HepG2 (cell line): ENCODE results near the gene SDHD. TPM values are rescaled to one million over a fixed set of nuclear protein-coding genes. Genes with fewer than 3 reads are reported as not detected.

Experiments used
- CBFB ChIP-seq: sonication (generic); formaldehyde crosslinking; IDR thresholded peaks from 2 replicates; pipeline ENCODE4 v1.4.0; 2020; ENCODE audit warnings: missing genetic modification reagents
- ELF4 ChIP-seq: sonication (generic); formaldehyde crosslinking; IDR thresholded peaks from 2 replicates; pipeline ENCODE4 v1.5.0; 2020; ENCODE audit warnings: missing genetic modification reagents, mild to moderate bottlenecking, moderate library complexity, borderline replicate concordance
- FOSL2 ChIP-seq: sonication (generic); formaldehyde crosslinking; IDR thresholded peaks from 2 replicates; pipeline ENCODE4 v1.4.0; 2020; ENCODE audit warnings: missing genetic modification reagents
- FOXA1 ChIP-seq, 2 experiments: fragments of 450-650 bp in 1 of 2; sonication (generic) in 1 of 2; formaldehyde crosslinking in 1 of 2; IDR thresholded peaks; 2 replicates each; pipeline versions ENCODE4 v1.4.0 to v1.6.1; 2016 to 2020; ENCODE audit warnings: missing genetic modification reagents in 1 of 2
- HMG20A ChIP-seq: IDR thresholded peaks from 2 replicates; pipeline ENCODE4 v1.6.1; 2016; ENCODE audit warnings: borderline replicate concordance
- KLF13 ChIP-seq: sonication (generic); formaldehyde crosslinking; IDR thresholded peaks from 2 replicates; pipeline ENCODE4 v1.4.0; 2020; ENCODE audit warnings: mild to moderate bottlenecking, missing genetic modification reagents
- MAFG ChIP-seq: sonication (generic); formaldehyde crosslinking; IDR thresholded peaks from 2 replicates; pipeline ENCODE4 v1.5.1; 2020; ENCODE audit warnings: mild to moderate bottlenecking, missing genetic modification reagents
- NFKB2 ChIP-seq: sonication (generic); formaldehyde crosslinking; IDR thresholded peaks from 2 replicates; pipeline ENCODE4 v1.4.0; 2020; ENCODE audit warnings: missing genetic modification reagents, borderline replicate concordance
- ONECUT2 ChIP-seq: sonication (generic); formaldehyde crosslinking; IDR thresholded peaks from 2 replicates; pipeline ENCODE4 v1.4.0; 2020; ENCODE audit warnings: missing genetic modification reagents
- RBFOX2 ChIP-seq: fragments of 200-400 bp; formaldehyde crosslinking; IDR thresholded peaks from 2 replicates; pipeline ENCODE4 v1.6.1; 2017; ENCODE audit warnings: low read depth, mild to moderate bottlenecking, low read length
- SAP130 ChIP-seq: IDR thresholded peaks from 2 replicates; pipeline ENCODE4 v1.6.1; 2016; ENCODE audit warnings: low read depth
- SP4 ChIP-seq: sonication (generic); formaldehyde crosslinking; IDR thresholded peaks from 2 replicates; pipeline ENCODE4 v1.8.1; 2023; ENCODE audit warnings: mild to moderate bottlenecking, missing genetic modification reagents
- SRSF1 ChIP-seq: fragments of 200-400 bp; formaldehyde crosslinking; optimal IDR thresholded peaks from 2 replicates; pipeline ENCODE3; 2017; ENCODE audit warnings: mild to moderate bottlenecking, low read depth, low read length, moderate library complexity
- TOPORS ChIP-seq: sonication (generic); formaldehyde crosslinking; IDR thresholded peaks from 2 replicates; pipeline ENCODE4 v1.8.0; 2023; ENCODE audit warnings: mild to moderate bottlenecking, missing genetic modification reagents
- ZBTB7B ChIP-seq: sonication (generic); formaldehyde crosslinking; IDR thresholded peaks from 2 replicates; pipeline ENCODE4 v1.4.0; 2020; ENCODE audit warnings: missing genetic modification reagents
- ZFP82 ChIP-seq: sonication (generic); formaldehyde crosslinking; IDR thresholded peaks from 2 replicates; pipeline ENCODE4 v1.5.1; 2020; ENCODE audit warnings: mild to moderate bottlenecking, missing genetic modification reagents, borderline replicate concordance
- ZFY ChIP-seq: sonication (generic); formaldehyde crosslinking; IDR thresholded peaks from 2 replicates; pipeline ENCODE4 v1.4.0; 2020; ENCODE audit warnings: missing genetic modification reagents
- ZNF256 ChIP-seq: sonication (generic); formaldehyde crosslinking; conservative IDR thresholded peaks from 2 replicates; pipeline ENCODE4 v1.4.0; 2020; ENCODE audit warnings: missing genetic modification reagents
- ZNF292 ChIP-seq: sonication (generic); formaldehyde crosslinking; IDR thresholded peaks from 2 replicates; pipeline ENCODE4 v1.8.1; 2022; ENCODE audit warnings: mild to moderate bottlenecking, low read depth, missing genetic modification reagents, borderline replicate concordance
- ZNF343 ChIP-seq: sonication (generic); formaldehyde crosslinking; IDR thresholded peaks from 2 replicates; pipeline ENCODE4 v1.4.0; 2020; ENCODE audit warnings: mild to moderate bottlenecking, missing genetic modification reagents
- ZNF367 ChIP-seq: sonication (generic); formaldehyde crosslinking; IDR thresholded peaks from 2 replicates; pipeline ENCODE4 v1.4.0; 2020; ENCODE audit warnings: missing genetic modification reagents, borderline replicate concordance
- ZNF605 ChIP-seq: sonication (generic); formaldehyde crosslinking; IDR thresholded peaks from 2 replicates; pipeline ENCODE4 v1.8.0; 2022; ENCODE audit warnings: mild to moderate bottlenecking, missing genetic modification reagents
- ZNF652 ChIP-seq: IDR thresholded peaks from 2 replicates; pipeline ENCODE4 v1.6.1; 2016; ENCODE audit warnings: low read depth, borderline replicate concordance
- ZZZ3 ChIP-seq: sonication (generic); formaldehyde crosslinking; IDR thresholded peaks from 2 replicates; pipeline ENCODE4 v1.4.0; 2020; ENCODE audit warnings: missing genetic modification reagents, mild to moderate bottlenecking, borderline replicate concordance
- polyA plus RNA-seq, 8 experiments: library from polyadenylated mRNA; depleted of rRNA in 3 of 8; stranded (reverse) in 7 of 8; unstranded in 1 of 8; fragments of >200 nt; fragmentation: Illumina TruSeq in 4 of 8; extraction: Trizol in 4 of 8; gene quantifications; 2 replicates each; pipeline versions ENCODE4 v1.2.1 to v1.2.3, GENCODE V29; 2011 to 2016; ENCODE audit warnings: low read depth in 4 of 8, missing spikeins in 1 of 8, mixed read lengths in 1 of 8; ENCODE audit not compliant: insufficient read depth in 1 of 8
- total RNA-seq, 5 experiments: library from RNA; depleted of rRNA; stranded (reverse); fragments of >200 nt; fragmentation: Illumina TruSeq; extraction: Trizol; gene quantifications; 2 replicates each; pipeline ENCODE4 v1.2.3, GENCODE V29; 2016; ENCODE audit warnings: low read depth in 1 of 5
- TF ChIP-seq, protein P1 (sequence below): sonication (generic); formaldehyde crosslinking; IDR thresholded peaks from 2 replicates; pipeline ENCODE4 v1.8.0; 2022; ENCODE audit warnings: missing genetic modification reagents, mild to moderate bottlenecking, moderate library complexity, borderline replicate concordance
- TF ChIP-seq, protein P2 (sequence below): sonication (generic); formaldehyde crosslinking; IDR thresholded peaks from 2 replicates; pipeline ENCODE4 v1.4.0; 2020; ENCODE audit warnings: mild to moderate bottlenecking, missing genetic modification reagents
- TF ChIP-seq, protein P3 (sequence below), 2 experiments: sonication (generic) in 1 of 2; formaldehyde crosslinking in 1 of 2; IDR thresholded peaks; 2 replicates each; pipeline versions ENCODE4 v1.4.0 to v1.6.1; 2018 to 2020; ENCODE audit warnings: missing genetic modification reagents in 2 of 2, borderline replicate concordance in 1 of 2, low read depth in 1 of 2, mild to moderate bottlenecking in 1 of 2, missing biosample characterization in 1 of 2

The SDHD gene
- total and polyA plus RNA-seq, 2 of the 13 experiments (the other 11 are each of a cell fraction or from before 2014, with no cell fraction given) = 117 to 123 TPM

DNA sequence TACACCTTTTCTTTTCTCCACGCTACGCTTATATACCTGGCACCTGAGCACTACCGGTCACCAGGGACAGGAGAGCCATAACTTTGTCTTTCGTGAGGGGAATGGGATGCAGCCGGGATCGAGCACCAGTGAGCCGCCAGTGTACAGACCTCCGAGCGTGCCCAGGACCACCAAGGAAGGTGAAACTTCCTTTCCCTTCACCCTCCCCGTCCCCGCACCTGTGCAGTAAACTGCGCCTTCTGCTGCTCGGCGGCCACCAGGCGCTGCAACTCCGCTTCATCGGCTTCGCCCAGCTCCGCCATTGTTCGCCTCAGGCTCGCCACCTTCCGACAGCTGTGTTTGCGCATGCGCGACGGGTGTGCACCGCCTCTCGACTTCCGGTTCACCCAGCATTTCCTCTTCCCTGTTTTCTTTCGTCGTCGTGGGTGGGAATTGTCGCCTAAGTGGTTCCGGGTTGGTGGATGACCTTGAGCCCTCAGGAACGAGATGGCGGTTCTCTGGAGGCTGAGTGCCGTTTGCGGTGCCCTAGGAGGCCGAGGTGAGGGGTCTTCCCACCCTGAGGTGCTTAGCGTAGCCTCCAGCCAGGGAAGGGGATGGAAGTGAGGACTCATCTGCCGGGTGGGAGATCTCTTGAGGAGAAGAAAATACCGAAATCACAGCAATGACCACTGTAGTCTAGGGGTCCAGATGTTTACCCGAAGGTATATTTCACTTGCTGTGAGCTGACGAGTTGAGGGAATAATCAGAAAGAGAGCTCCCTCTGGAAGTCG is at the start of gene SDHD, which contains the start of gene TIMM8B (continued):
- TF ChIP-seq NFKB2 (peak; percentile 71; the same call in 1 of the 2 replicates), MAFG (CRISPR knock-in tag) (no peak), ZBTB7B (CRISPR knock-in tag) (peak; percentile 47; the same call in 1 of the 2 replicates), RBFOX2 (peak; percentile 88), ZFP82 (CRISPR knock-in tag) (no peak), ZNF652 (CRISPR knock-in tag) (no peak; the same call in 1 of the 2 replicates), HMG20A (CRISPR knock-in tag) (no peak), ZNF343 (CRISPR knock-in tag) (no peak), ZNF256 (CRISPR knock-in tag) (no peak), ZNF367 (CRISPR knock-in tag) (no peak), ZFY (peak; percentile 65; the same call in 1 of the 2 replicates), ONECUT2 (CRISPR knock-in tag) (no peak), SAP130 (peak; percentile 97), TOPORS (0 out of 2 replicates have a peak, but pooled peaks have one; percentile 28), ELF4 (peak; percentile 93; the same call in 1 of the 2 replicates), FOXA1 (IDR thresholded peaks at IDR 0.05) (no peak), FOXA1 (CRISPR knock-in tag; IDR thresholded peaks at IDR 0.05) (peak; percentile 74; the same call in 1 of the 2 replicates), SP4 (CRISPR knock-in tag) (0 out of 2 replicates have a peak, but pooled peaks have one; percentile 54), ZNF605 (no peak; the same call in none of the 2 replicates), ZZZ3 (CRISPR knock-in tag) (peak; percentile 56; the same call in 1 of the 2 replicates), KLF13 (no peak), FOSL2 (peak; percentile 24; the same call in 1 of the 2 replicates), SRSF1 (peak; percentile 68), CBFB (CRISPR knock-in tag) (peak; percentile 58; the same call in 1 of the 2 replicates), ZNF292 (CRISPR knock-in tag) (no peak)
- TF ChIP-seq, protein P1, sequence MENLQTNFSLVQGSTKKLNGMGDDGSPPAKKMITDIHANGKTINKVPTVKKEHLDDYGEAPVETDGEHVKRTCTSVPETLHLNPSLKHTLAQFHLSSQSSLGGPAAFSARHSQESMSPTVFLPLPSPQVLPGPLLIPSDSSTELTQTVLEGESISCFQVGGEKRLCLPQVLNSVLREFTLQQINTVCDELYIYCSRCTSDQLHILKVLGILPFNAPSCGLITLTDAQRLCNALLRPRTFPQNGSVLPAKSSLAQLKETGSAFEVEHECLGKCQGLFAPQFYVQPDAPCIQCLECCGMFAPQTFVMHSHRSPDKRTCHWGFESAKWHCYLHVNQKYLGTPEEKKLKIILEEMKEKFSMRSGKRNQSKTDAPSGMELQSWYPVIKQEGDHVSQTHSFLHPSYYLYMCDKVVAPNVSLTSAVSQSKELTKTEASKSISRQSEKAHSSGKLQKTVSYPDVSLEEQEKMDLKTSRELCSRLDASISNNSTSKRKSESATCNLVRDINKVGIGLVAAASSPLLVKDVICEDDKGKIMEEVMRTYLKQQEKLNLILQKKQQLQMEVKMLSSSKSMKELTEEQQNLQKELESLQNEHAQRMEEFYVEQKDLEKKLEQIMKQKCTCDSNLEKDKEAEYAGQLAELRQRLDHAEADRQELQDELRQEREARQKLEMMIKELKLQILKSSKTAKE (CRISPR knock-in tag) = peak; percentile 56
- TF ChIP-seq, protein P2, sequence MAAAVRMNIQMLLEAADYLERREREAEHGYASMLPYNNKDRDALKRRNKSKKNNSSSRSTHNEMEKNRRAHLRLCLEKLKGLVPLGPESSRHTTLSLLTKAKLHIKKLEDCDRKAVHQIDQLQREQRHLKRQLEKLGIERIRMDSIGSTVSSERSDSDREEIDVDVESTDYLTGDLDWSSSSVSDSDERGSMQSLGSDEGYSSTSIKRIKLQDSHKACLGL = peak; percentile 51; the same call in 1 of the 2 replicates
- TF ChIP-seq, protein P3, sequence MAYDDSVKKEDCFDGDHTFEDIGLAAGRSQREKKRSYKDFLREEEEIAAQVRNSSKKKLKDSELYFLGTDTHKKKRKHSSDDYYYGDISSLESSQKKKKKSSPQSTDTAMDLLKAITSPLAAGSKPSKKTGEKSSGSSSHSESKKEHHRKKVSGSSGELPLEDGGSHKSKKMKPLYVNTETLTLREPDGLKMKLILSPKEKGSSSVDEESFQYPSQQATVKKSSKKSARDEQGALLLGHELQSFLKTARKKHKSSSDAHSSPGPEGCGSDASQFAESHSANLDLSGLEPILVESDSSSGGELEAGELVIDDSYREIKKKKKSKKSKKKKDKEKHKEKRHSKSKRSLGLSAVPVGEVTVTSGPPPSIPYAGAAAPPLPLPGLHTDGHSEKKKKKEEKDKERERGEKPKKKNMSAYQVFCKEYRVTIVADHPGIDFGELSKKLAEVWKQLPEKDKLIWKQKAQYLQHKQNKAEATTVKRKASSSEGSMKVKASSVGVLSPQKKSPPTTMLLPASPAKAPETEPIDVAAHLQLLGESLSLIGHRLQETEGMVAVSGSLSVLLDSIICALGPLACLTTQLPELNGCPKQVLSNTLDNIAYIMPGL (CRISPR knock-in tag; IDR thresholded peaks at IDR 0.05; ENCODE audit: borderline replicate concordance in 1 of 2, low read depth in 1 of 2) = peak; percentile 88 to 94
